WTC11 (cell line): ENCODE measurements around the gene KIAA1210. TPM values are rescaled to one million over a fixed set of nuclear protein-coding genes. Genes with fewer than 3 reads are reported as not detected.

Source experiments
- ATAC-seq: fragments of 200-7000 bp; cut with Tn5 transposase; 2 replicates; pipeline ENCODE4 v1.10.0; 2021; ENCODE audit warnings: mild to moderate bottlenecking, moderate library complexity
- CTCF ChIA-PET: fragments of 300-600 bp; sonication (Branson Sonifier 250); formaldehyde crosslinking; loops from one replicate; lab custom pipeline; 2021; ENCODE audit warnings: antibody characterized with exemption; lab: Charles Lee
- POLR2A ChIA-PET: fragments of 350-600 bp; sonication (Branson Sonifier 250); formaldehyde crosslinking; loops from one replicate; lab custom pipeline; 2021; ENCODE audit warnings: antibody characterized with exemption; lab: Charles Lee
- DNase-seq: peaks from one replicate; pipeline ENCODE4 v3.0.0; 2021; ENCODE audit warnings: low spot score
- H3K27ac Mint-ChIP-seq: 2 replicates; pipeline ENCODE4 v1.8.0; 2021; ENCODE audit warnings: mixed read lengths
- H3K27me3 Mint-ChIP-seq: 2 replicates; pipeline ENCODE4 v1.8.0; 2021; ENCODE audit warnings: low read depth, mild to moderate bottlenecking, moderate library complexity, mixed read lengths
- H3K36me3 Mint-ChIP-seq: 2 replicates; pipeline ENCODE4 v1.8.0; 2021; ENCODE audit warnings: mixed read lengths
- H3K4me1 Mint-ChIP-seq: 2 replicates; pipeline ENCODE4 v1.8.0; 2022; ENCODE audit warnings: mixed read lengths
- H3K4me3 Mint-ChIP-seq: 2 replicates; pipeline ENCODE4 v1.8.0; 2021; ENCODE audit warnings: mild to moderate bottlenecking, moderate library complexity, mixed read lengths
- H3K9me3 Mint-ChIP-seq: 2 replicates; pipeline ENCODE4 v1.8.0; 2021; ENCODE audit warnings: mixed read lengths
- CBFB ChIP-seq: sonication (generic); formaldehyde crosslinking; IDR thresholded peaks from 2 replicates; pipeline ENCODE4 v1.8.1; 2022; ENCODE audit warnings: mild to moderate bottlenecking, low read depth, missing genetic modification reagents
- ELF4 ChIP-seq: sonication (generic); formaldehyde crosslinking; IDR thresholded peaks from 2 replicates; pipeline ENCODE4 v1.8.1; 2022; ENCODE audit warnings: low read depth, mild to moderate bottlenecking, moderate library complexity, missing genetic modification reagents
- EMX1 ChIP-seq: fragments of 250-450 bp; sonication (Bioruptor Pico); IDR thresholded peaks from 2 replicates; pipeline ENCODE4 v1.8.0; 2021; ENCODE audit warnings: mild to moderate bottlenecking
- ESRRA ChIP-seq: sonication (generic); formaldehyde crosslinking; IDR thresholded peaks from 2 replicates; pipeline ENCODE4 v1.8.1; 2022; ENCODE audit warnings: mild to moderate bottlenecking, missing genetic modification reagents, borderline replicate concordance
- FOXK1 ChIP-seq: sonication (generic); formaldehyde crosslinking; IDR thresholded peaks from 2 replicates; pipeline ENCODE4 v1.8.0; 2022; ENCODE audit warnings: mild to moderate bottlenecking, moderate library complexity, missing genetic modification reagents
- GABPB1 ChIP-seq: sonication (generic); formaldehyde crosslinking; IDR thresholded peaks from 2 replicates; pipeline ENCODE4 v1.8.1; 2023; ENCODE audit warnings: mild to moderate bottlenecking, missing genetic modification reagents
- HMGA2 ChIP-seq: fragments of 250-450 bp; sonication (Bioruptor Pico); IDR thresholded peaks from 2 replicates; pipeline ENCODE4 v1.4.0; 2021; ENCODE audit warnings: mild to moderate bottlenecking, moderate library complexity
- JAZF1 ChIP-seq: fragments of 250-450 bp; sonication (Bioruptor Pico); IDR thresholded peaks from 2 replicates; pipeline ENCODE4 v1.9.0; 2021; ENCODE audit warnings: moderate library complexity, mild to moderate bottlenecking, inconsistent platforms
- JUN ChIP-seq: sonication (generic); formaldehyde crosslinking; IDR thresholded peaks from 2 replicates; pipeline ENCODE4 v1.8.0; 2023; ENCODE audit warnings: mild to moderate bottlenecking, missing genetic modification reagents
- NFE2L1 ChIP-seq: sonication (generic); formaldehyde crosslinking; IDR thresholded peaks from 2 replicates; pipeline ENCODE4 v1.8.1; 2023; ENCODE audit warnings: missing genetic modification reagents
- NFYB ChIP-seq: sonication (generic); formaldehyde crosslinking; conservative IDR thresholded peaks from 2 replicates; pipeline ENCODE4 v1.8.0; 2022; ENCODE audit warnings: low read depth, missing genetic modification reagents
- NR1H2 ChIP-seq: sonication (generic); formaldehyde crosslinking; IDR thresholded peaks from 2 replicates; pipeline ENCODE4 v1.9.0; 2021; ENCODE audit warnings: mild to moderate bottlenecking, moderate library complexity, missing genetic modification reagents
- PRRX2 ChIP-seq: fragments of 250-450 bp; sonication (Bioruptor Pico); IDR thresholded peaks from 2 replicates; pipeline ENCODE4 v1.8.0; 2021; ENCODE audit warnings: mild to moderate bottlenecking
- STAT6 ChIP-seq: sonication (generic); formaldehyde crosslinking; conservative IDR thresholded peaks from 2 replicates; pipeline ENCODE4 v1.8.1; 2023; ENCODE audit warnings: mild to moderate bottlenecking, low read depth, missing genetic modification reagents, moderate library complexity
- TCF7 ChIP-seq: sonication (generic); formaldehyde crosslinking; IDR thresholded peaks from 2 replicates; pipeline ENCODE4 v1.8.0; 2022; ENCODE audit warnings: mild to moderate bottlenecking, low read depth, missing genetic modification reagents, moderate library complexity
- TEAD4 ChIP-seq: sonication (generic); formaldehyde crosslinking; IDR thresholded peaks from 2 replicates; pipeline ENCODE4 v1.8.0; 2022; ENCODE audit warnings: mild to moderate bottlenecking, missing genetic modification reagents
- TP53 ChIP-seq: sonication (generic); formaldehyde crosslinking; IDR thresholded peaks from 2 replicates; pipeline ENCODE4 v1.8.1; 2023; ENCODE audit warnings: mild to moderate bottlenecking, missing genetic modification reagents
- ZBTB21 ChIP-seq: sonication (generic); formaldehyde crosslinking; IDR thresholded peaks from 2 replicates; pipeline ENCODE4 v1.8.1; 2023; ENCODE audit warnings: mild to moderate bottlenecking, missing genetic modification reagents, borderline replicate concordance
- ZNF138 ChIP-seq: sonication (generic); formaldehyde crosslinking; conservative IDR thresholded peaks from 2 replicates; pipeline ENCODE4 v1.8.1; 2022; ENCODE audit warnings: mild to moderate bottlenecking, moderate library complexity, missing genetic modification reagents
- ZNF396 ChIP-seq: fragments of 250-450 bp; sonication (Bioruptor Pico); IDR thresholded peaks from 2 replicates; pipeline ENCODE4 v1.8.0; 2021; ENCODE audit warnings: mild to moderate bottlenecking, moderate library complexity, borderline replicate concordance
- ZNF416 ChIP-seq: fragments of 250-450 bp; sonication (Bioruptor Pico); IDR thresholded peaks from 2 replicates; pipeline ENCODE4 v1.9.0; 2021; ENCODE audit warnings: mild to moderate bottlenecking, inconsistent platforms
- ZNF423 ChIP-seq: fragments of 250-450 bp; sonication (Bioruptor Pico); IDR thresholded peaks from 2 replicates; pipeline ENCODE4 v2.1.2; 2022; ENCODE audit warnings: mild to moderate bottlenecking, moderate library complexity
- total RNA-seq: library from RNA; stranded (reverse); gene quantifications from 3 replicates; pipeline ENCODE4 v1.2.3, GENCODE V29; 2021
- TF ChIP-seq, protein P1 (sequence below): fragments of 250-450 bp; sonication (Bioruptor Pico); IDR thresholded peaks from 2 replicates; pipeline ENCODE4 v1.9.0; 2021; ENCODE audit warnings: mild to moderate bottlenecking
- TF ChIP-seq, protein P2 (sequence below): sonication (generic); formaldehyde crosslinking; conservative IDR thresholded peaks from 2 replicates; pipeline ENCODE4 v1.8.1; 2022; ENCODE audit warnings: mild to moderate bottlenecking, missing genetic modification reagents
- TF ChIP-seq, protein P3 (sequence below): sonication (generic); formaldehyde crosslinking; IDR thresholded peaks from 2 replicates; pipeline ENCODE4 v1.8.1; 2022; ENCODE audit warnings: low read depth, mild to moderate bottlenecking, moderate library complexity, missing genetic modification reagents, borderline replicate concordance

The KIAA1210 gene
- total RNA-seq, 1 experiment from 2014 or later = not detected

DNA sequence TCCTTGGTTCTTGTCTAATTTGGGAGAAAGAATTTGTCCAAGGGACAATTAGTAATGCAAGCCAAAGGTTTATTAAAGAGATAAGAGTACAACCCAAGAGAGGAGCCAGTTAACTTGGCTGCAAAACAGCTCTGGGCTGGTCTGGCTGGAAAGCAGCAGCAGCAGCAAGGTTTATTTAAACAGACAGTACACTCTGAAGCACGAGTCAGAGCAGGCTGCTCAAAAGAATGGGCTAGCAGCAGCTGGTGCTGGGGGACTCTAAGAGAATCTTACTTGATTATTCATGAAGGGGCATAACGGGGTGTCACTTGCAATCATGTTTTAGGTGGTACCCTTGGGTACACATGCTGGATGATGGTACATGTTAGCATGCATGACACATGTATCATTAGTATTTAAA, 71.9 kb downstream of the KIAA1210 start:
- no peaks in the 10 kb centered on the region for H3K36me3 Mint-ChIP-seq
- no peak for ATAC-seq
- DNase-seq = no peak
- H3K27ac Mint-ChIP-seq = no peak overlapping the region
- no peaks in the 10 kb centered on the region for H3K4me1 Mint-ChIP-seq
- TF ChIP-seq ELF4 (CRISPR knock-in tag) = no peak
- TF ChIP-seq, protein P1, sequence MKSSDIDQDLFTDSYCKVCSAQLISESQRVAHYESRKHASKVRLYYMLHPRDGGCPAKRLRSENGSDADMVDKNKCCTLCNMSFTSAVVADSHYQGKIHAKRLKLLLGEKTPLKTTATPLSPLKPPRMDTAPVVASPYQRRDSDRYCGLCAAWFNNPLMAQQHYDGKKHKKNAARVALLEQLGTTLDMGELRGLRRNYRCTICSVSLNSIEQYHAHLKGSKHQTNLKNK (CRISPR knock-in tag) = no peak
- no peak for TF ChIP-seq ESRRA (CRISPR knock-in tag)
- no peak for TF ChIP-seq GABPB1 (CRISPR knock-in tag)
- no peak for TF ChIP-seq ZBTB21
- no peak for TF ChIP-seq EMX1 (CRISPR knock-in tag)
- no peak for TF ChIP-seq TP53 (CRISPR knock-in tag)
- TF ChIP-seq CBFB (CRISPR knock-in tag) = no peak
- TF ChIP-seq ZNF396 = no peak
- TF ChIP-seq STAT6 (CRISPR knock-in tag) = no peak
- TF ChIP-seq, protein P2, sequence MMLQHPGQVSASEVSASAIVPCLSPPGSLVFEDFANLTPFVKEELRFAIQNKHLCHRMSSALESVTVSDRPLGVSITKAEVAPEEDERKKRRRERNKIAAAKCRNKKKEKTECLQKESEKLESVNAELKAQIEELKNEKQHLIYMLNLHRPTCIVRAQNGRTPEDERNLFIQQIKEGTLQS (CRISPR knock-in tag) = no peak
- TF ChIP-seq JAZF1 = no peak
- TF ChIP-seq NFYB = no peak
- POLR2A ChIA-PET = no interaction called here
- H3K27me3 Mint-ChIP-seq = no peaks in the 10 kb centered on the region
- CTCF ChIA-PET = interaction anchor here (1.1 kb wide), 1 partner anchor 217 kb away, joined by 3 read pairs; no protein-coding TSS in a partner anchor
- H3K4me3 Mint-ChIP-seq = no peak overlapping the region
- no peaks in the 10 kb centered on the region for H3K9me3 Mint-ChIP-seq

- Mint-ChIP-seq H3K36me3 (no peaks in the 10 kb centered on the region), H3K27ac (no peak overlapping the region), H3K4me1 (no peaks in the 10 kb centered on the region), H3K27me3 (no peaks in the 10 kb centered on the region; the same call in none of the 2 replicates), H3K9me3 (no peaks in the 10 kb centered on the region), H3K4me3 (no peak overlapping the region)
- POLR2A ChIA-PET = no interaction called here
- TF ChIP-seq NR1H2 (no peak), JUN (no peak), ZNF423 (CRISPR knock-in tag) (no peak), HMGA2 (no peak), ZNF138 (no peak), PRRX2 (CRISPR knock-in tag) (no peak), NFE2L1 (CRISPR knock-in tag) (no peak), ZNF416 (CRISPR knock-in tag) (no peak), NFYB (no peak), TEAD4 (no peak), TCF7 (CRISPR knock-in tag) (no peak), FOXK1 (no peak)
- TF ChIP-seq, protein P3, sequence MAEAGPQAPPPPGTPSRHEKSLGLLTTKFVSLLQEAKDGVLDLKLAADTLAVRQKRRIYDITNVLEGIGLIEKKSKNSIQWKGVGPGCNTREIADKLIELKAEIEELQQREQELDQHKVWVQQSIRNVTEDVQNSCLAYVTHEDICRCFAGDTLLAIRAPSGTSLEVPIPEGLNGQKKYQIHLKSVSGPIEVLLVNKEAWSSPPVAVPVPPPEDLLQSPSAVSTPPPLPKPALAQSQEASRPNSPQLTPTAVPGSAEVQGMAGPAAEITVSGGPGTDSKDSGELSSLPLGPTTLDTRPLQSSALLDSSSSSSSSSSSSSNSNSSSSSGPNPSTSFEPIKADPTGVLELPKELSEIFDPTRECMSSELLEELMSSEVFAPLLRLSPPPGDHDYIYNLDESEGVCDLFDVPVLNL (CRISPR knock-in tag) = no peak
- CTCF ChIA-PET = no interaction called here
- ATAC-seq = no peak
- DNase-seq = no peak
Measured at GRCh38 chrX:119045884-119046283, 81.7 kb downstream of the KIAA1210 start.
